PC-3 (cell line): ENCODE data around the gene ZSWIM8. TPM values are rescaled to one million over a fixed set of nuclear protein-coding genes. Genes with fewer than 3 reads are reported as not detected.
A peak's percentile ranks its signal among the peaks of the same experiment; 100 is the strongest.

Experiments used
- ATAC-seq: fragments of 200-7000 bp; cut with Tn5 transposase; 2 replicates; pipeline ENCODE4 v1.9.1; 2020; ENCODE audit warnings: mild to moderate bottlenecking, moderate library complexity
- BruUV-seq: library from RNA; stranded (reverse); fragments of 400-500 nt; replicated peaks from 2 replicates; lab custom pipeline; 2021; lab: Mats Ljungman, UMichigan
- CTCF ChIA-PET: fragments of 300-600 bp; sonication (Branson Sonifier 250); formaldehyde crosslinking; loops from one replicate; lab custom pipeline; 2022; ENCODE audit warnings: antibody characterized with exemption; lab: Charles Lee
- POLR2A ChIA-PET: fragments of 300-600 bp; sonication (Branson Sonifier 250); formaldehyde crosslinking; loops from one replicate; lab custom pipeline; 2022; ENCODE audit warnings: antibody characterized with exemption; ENCODE audit not compliant: unreplicated experiment; lab: Charles Lee
- DNase-seq: peaks from one replicate; pipeline ENCODE4 v3.0.0-alpha.2; 2015
- H2AFZ ChIP-seq: fragments of 300-600 bp; sonication (generic); 2 replicates; pipeline ENCODE4 v1.6.0; 2016; ENCODE audit warnings: antibody characterized with exemption, low read length
- H3F3A ChIP-seq: fragments of 300-600 bp; sonication (generic); one replicate; pipeline ENCODE4 v1.6.0; 2017; ENCODE audit warnings: antibody characterized with exemption, low read length, control low read depth, mild to moderate bottlenecking; ENCODE audit not compliant: unreplicated experiment
- H3K27ac ChIP-seq: fragments of 300-600 bp; sonication (generic); 2 replicates; pipeline ENCODE4 v1.5.1; 2016; ENCODE audit warnings: mild to moderate bottlenecking, low read length
- H3K27me3 ChIP-seq: fragments of 300-600 bp; sonication (generic); 2 replicates; pipeline ENCODE4 v1.6.1; 2016; ENCODE audit warnings: low read length, mixed read lengths
- H3K36me3 ChIP-seq: fragments of 300-600 bp; sonication (generic); 2 replicates; pipeline ENCODE4 v1.6.1; 2016; ENCODE audit warnings: low read depth, mixed run types, low read length, mixed read lengths
- H3K4me1 ChIP-seq: fragments of 300-600 bp; sonication (generic); 2 replicates; pipeline ENCODE4 v1.5.1; 2016; ENCODE audit warnings: low read length; ENCODE audit not compliant: insufficient read depth
- H3K4me2 ChIP-seq: fragments of 300-600 bp; sonication (generic); 2 replicates; pipeline ENCODE4 v1.6.0; 2016; ENCODE audit warnings: low read length
- H3K4me3 ChIP-seq: fragments of 300-600 bp; sonication (generic); 2 replicates; pipeline ENCODE4 v1.5.1; 2016; ENCODE audit warnings: mild to moderate bottlenecking, low read length, mixed read lengths
- H3K79me2 ChIP-seq: fragments of 300-600 bp; sonication (generic); 2 replicates; pipeline ENCODE4 v1.6.1; 2017; ENCODE audit warnings: low read length, mixed read lengths
- H3K9ac ChIP-seq: fragments of 300-600 bp; sonication (generic); 2 replicates; pipeline ENCODE4 v1.6.0; 2016; ENCODE audit warnings: mild to moderate bottlenecking, low read length
- H3K9me2 ChIP-seq: fragments of 300-600 bp; sonication (generic); replicated peaks from 2 replicates; pipeline ENCODE4 v1.6.1; 2016; ENCODE audit warnings: mixed run types, low read length, mixed read lengths
- H3K9me3 ChIP-seq: fragments of 300-600 bp; sonication (generic); 2 replicates; pipeline ENCODE4 v1.6.1; 2016; ENCODE audit warnings: low read length, mixed read lengths
- H4K20me1 ChIP-seq: fragments of 300-600 bp; sonication (generic); 2 replicates; pipeline ENCODE4 v1.6.1; 2016; ENCODE audit warnings: low read length, mixed read lengths
- CTCF ChIP-seq: fragments of 300-600 bp; sonication (generic); conservative IDR thresholded peaks from 2 replicates; pipeline ENCODE4 v1.5.1; 2017; ENCODE audit warnings: antibody characterized with exemption, low read depth, mild to moderate bottlenecking, low read length
- EZH2 ChIP-seq: fragments of 300-600 bp; sonication (generic); IDR thresholded peaks from one replicate; pipeline ENCODE4 v1.6.1; 2017; ENCODE audit warnings: antibody characterized with exemption, mild to moderate bottlenecking, low read length; ENCODE audit not compliant: unreplicated experiment
- EZH2phosphoT487 ChIP-seq: fragments of 300-600 bp; sonication (generic); IDR thresholded peaks from 2 replicates; pipeline ENCODE4 v1.6.1; 2018; ENCODE audit warnings: mild to moderate bottlenecking, antibody characterized with exemption, low read length, borderline replicate concordance
- intact Hi-C: fragments of 100-400 bp; cut with micrococcal nuclease; formaldehyde crosslinking; loops from 2 replicates; pipeline ENCODE4 v1.9.0; 2023
- total RNA-seq: library from RNA; depleted of rRNA; stranded (reverse); fragments of >200 nt; gene quantifications from 2 replicates; pipeline ENCODE4 v1.2.3, GENCODE V29; 2014

The ZSWIM8 gene
- total RNA-seq, 1 experiment from 2014 or later, result 152 TPM

- no peaks in the 10 kb centered on the region for H3K9me3 ChIP-seq
- no peak overlapping the region for H3K9ac ChIP-seq
- H3K36me3 ChIP-seq, result peaks cover 14% of the 10 kb centered on the region
- ATAC-seq, result no peak
- no peak overlapping the region for H3K4me3 ChIP-seq
- no peak overlapping the region for H2AFZ ChIP-seq
- H3K9me2 ChIP-seq, result no peaks in the 10 kb centered on the region
- H3K27me3 ChIP-seq, result no peaks in the 10 kb centered on the region
- peaks cover 53% of the 10 kb centered on the region for H3K79me2 ChIP-seq
- H3K4me2 ChIP-seq, result peak overlapping the region; percentile 79
- ChIA-PET CTCF (no interaction called here), POLR2A (interaction anchor here (0.6 to 1.3 kb wide), 2 partner anchors 19 to 39 kb away, joined by 5 to 12 read pairs; partner anchors contain the start of gene CHCHD1)
- H4K20me1 ChIP-seq, result no peaks in the 10 kb centered on the region
- peak overlapping the region; percentile 46 for H3K27ac ChIP-seq
- H3K4me1 ChIP-seq, result peaks cover 43% of the 10 kb centered on the region
- DNase-seq, result no peak
- H3F3A ChIP-seq, result peaks cover 16% of the 10 kb centered on the region
- intact Hi-C loops, result loop anchor here (10.0 kb wide), 1 partner anchor 328 kb away; the partner anchor contains the start of gene ANXA7
- no TSS peak for BruUV-seq
- TF ChIP-seq EZH2 (no peak), EZH2phosphoT487 (no peak), CTCF (no peak)
Observed at GRCh38 chr10:73742454-73742734, 43.0 kb upstream of the ZSWIM8 start.

DNA sequence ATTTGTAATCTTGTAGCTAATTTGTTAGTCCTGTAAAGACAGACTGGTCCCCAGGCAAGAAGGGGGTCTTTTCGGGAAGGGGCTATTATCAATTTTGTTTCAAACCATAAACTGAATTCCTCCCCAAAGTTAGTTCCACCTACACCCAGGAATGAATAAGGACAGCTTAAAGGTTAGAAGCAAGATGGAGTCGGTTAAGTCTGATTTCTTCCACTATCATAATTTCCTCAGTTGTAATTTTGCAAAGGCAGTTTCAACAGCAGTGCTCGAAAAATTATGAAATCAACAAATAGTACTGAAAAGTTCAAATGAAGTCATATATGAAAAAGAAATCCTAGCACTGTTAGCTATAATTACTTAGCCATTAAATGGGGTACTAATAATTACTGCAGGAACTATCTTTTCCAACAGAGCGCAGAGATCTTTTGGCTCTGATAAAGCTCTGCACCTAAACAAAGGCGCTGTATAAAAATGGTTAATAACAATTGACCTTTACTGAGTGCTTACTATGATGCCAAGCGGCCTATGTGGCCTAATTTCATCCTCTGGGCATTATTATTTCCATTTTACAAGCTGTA lies 42.0 kb upstream of the ZSWIM8 start:
- H3K36me3 ChIP-seq, result peaks cover 16% of the 10 kb centered on the region
- H2AFZ ChIP-seq, result peak overlapping the region; percentile 71
- peak overlapping the region; percentile 64 for H3K27ac ChIP-seq
- peaks cover 43% of the 10 kb centered on the region for H3K4me1 ChIP-seq
- peak overlapping the region; percentile 68 for H3K4me3 ChIP-seq
- H3K79me2 ChIP-seq, result peaks cover 56% of the 10 kb centered on the region
- POLR2A ChIA-PET, result interaction anchor here (0.6 to 1.4 kb wide), 4 partner anchors 13 to 263 kb away, joined by 3 to 24 read pairs (median 4); a partner anchor contains a TSS
- TSS peak; percentile 90 for BruUV-seq
- CTCF ChIA-PET, result interaction anchor here (0.7 kb wide), 1 partner anchor 79 kb away, joined by 3 read pairs; no protein-coding TSS in a partner anchor
- DNase-seq (no peak), ATAC-seq (no peak)
- TF ChIP-seq CTCF (no peak), EZH2 (no peak), EZH2phosphoT487 (no peak)
- H3K27me3 ChIP-seq, result no peaks in the 10 kb centered on the region
- peak overlapping the region; percentile 79 for H3K4me2 ChIP-seq
- H4K20me1 ChIP-seq, result no peaks in the 10 kb centered on the region
- H3K9me3 ChIP-seq, result no peaks in the 10 kb centered on the region
- no peaks in the 10 kb centered on the region for H3K9me2 ChIP-seq
- peaks cover 16% of the 10 kb centered on the region for H3F3A ChIP-seq
- H3K9ac ChIP-seq, result peak overlapping the region; percentile 75
- intact Hi-C loops, result loop anchor here (10.0 kb wide), 1 partner anchor 329 kb away; the partner anchor contains the start of gene ANXA7
